Endodermal cell (in vitro differentiated cells): ENCODE data around the gene PARD3B. TPM values are rescaled to one million over a fixed set of nuclear protein-coding genes. Genes with fewer than 3 reads are reported as not detected.

Source experiments
- DNase-seq: peaks from one replicate; pipeline ENCODE4 v3.0.0-alpha.2; 2017
- H3K27ac ChIP-seq: 2 replicates; pipeline ENCODE4 v1.5.1; 2013; ENCODE audit warnings: mild to moderate bottlenecking, low read depth, low read length, moderate library complexity
- H3K27me3 ChIP-seq: 2 replicates; pipeline ENCODE4 v1.6.1; 2013; ENCODE audit warnings: mild to moderate bottlenecking, low read length, moderate library complexity; ENCODE audit not compliant: insufficient read depth, control insufficient read depth, poor library complexity, severe bottlenecking
- H3K36me3 ChIP-seq: 2 replicates; pipeline ENCODE4 v1.7.0; 2013; ENCODE audit warnings: mild to moderate bottlenecking, low read length, moderate library complexity; ENCODE audit not compliant: control insufficient read depth, insufficient read depth
- H3K4me1 ChIP-seq: one replicate; pipeline ENCODE4 v1.7.0; 2013; ENCODE audit warnings: low read length; ENCODE audit not compliant: control insufficient read depth, insufficient read depth
- H3K4me3 ChIP-seq: 2 replicates; pipeline ENCODE4 v1.5.1; 2013; ENCODE audit warnings: mild to moderate bottlenecking, low read length, moderate library complexity
- H3K9ac ChIP-seq: 2 replicates; pipeline ENCODE4 v1.6.1; 2013; ENCODE audit warnings: mild to moderate bottlenecking, low read length, moderate library complexity; ENCODE audit not compliant: poor library complexity, severe bottlenecking; ENCODE audit errors: extremely low read depth
- H3K9me3 ChIP-seq: 2 replicates; pipeline ENCODE4 v1.6.1; 2013; ENCODE audit warnings: mild to moderate bottlenecking, low read length, moderate library complexity; ENCODE audit not compliant: control insufficient read depth
- H3K27ac Mint-ChIP-seq: 2 replicates; pipeline ENCODE4 v1.8.0; 2020; ENCODE audit warnings: mixed read lengths
- H3K27me3 Mint-ChIP-seq: 2 replicates; pipeline ENCODE4 v1.8.0; 2021; ENCODE audit warnings: mild to moderate bottlenecking, mixed read lengths; ENCODE audit not compliant: insufficient read depth
- H3K36me3 Mint-ChIP-seq: 2 replicates; pipeline ENCODE4 v1.8.0; 2020; ENCODE audit warnings: low read depth, mixed read lengths
- H3K4me1 Mint-ChIP-seq: 2 replicates; pipeline ENCODE4 v1.8.0; 2020; ENCODE audit warnings: mixed read lengths
- H3K4me3 Mint-ChIP-seq: 2 replicates; pipeline ENCODE4 v1.8.0; 2020; ENCODE audit warnings: mild to moderate bottlenecking, moderate library complexity, mixed read lengths
- H3K9me3 Mint-ChIP-seq: 2 replicates; pipeline ENCODE4 v1.8.0; 2020; ENCODE audit warnings: mild to moderate bottlenecking, mixed read lengths
- CTCF ChIP-seq: fragments of 200-600 bp; sonication (generic); conservative IDR thresholded peaks from 2 replicates; pipeline ENCODE4 v1.5.0; 2021; ENCODE audit warnings: antibody characterized with exemption, mild to moderate bottlenecking
- WGBS, 2 experiments: methylation state at CpG; one replicate each; pipeline versions ENCODE4 v1.1.5 to v1.1.7; 2013; ENCODE audit warnings: missing lambda C conversion rate in 2 of 2, mixed read lengths in 1 of 2; ENCODE audit not compliant: insufficient coverage in 1 of 2, insufficient read length in 1 of 2; 5-methylcytosine and 5-hydroxymethylcytosine counted together
- total RNA-seq, 2 donors: library from RNA; stranded (reverse); fragmentation: NEBNext Ultra II Directional in 1 of 2; extraction: Animal tissue kit (Norgen Biotek cat#: 25700) in 1 of 2; gene quantifications; 2 replicates in 1 of 2; 3 replicates in 1 of 2; pipeline ENCODE4 v1.2.1, GENCODE V29; 2021

The PARD3B gene
- total RNA-seq, 2 donors from 2014 or later = 2.5 to 5.6 TPM

- Histone ChIP-seq H3K27ac (no peak overlapping the region), H3K4me3 (no peak overlapping the region), H3K27me3 (no peaks in the 10 kb centered on the region), H3K36me3 (no peaks in the 10 kb centered on the region), H3K9me3 (no peaks in the 10 kb centered on the region), H3K4me1 (no peaks in the 10 kb centered on the region), H3K9ac (no peak overlapping the region)
- DNase-seq = no peak
- no peak overlapping the region for H3K27ac Mint-ChIP-seq
- 93 to 100% methylated on average over 2 to 3 of the region's 3 CpGs for WGBS, 2 experiments
- no peaks in the 10 kb centered on the region for H3K36me3 Mint-ChIP-seq
- no peak overlapping the region for H3K4me3 Mint-ChIP-seq
- no peaks in the 10 kb centered on the region for H3K9me3 Mint-ChIP-seq
- H3K27me3 Mint-ChIP-seq = no peaks in the 10 kb centered on the region
- H3K4me1 Mint-ChIP-seq = no peaks in the 10 kb centered on the region
- no peak for TF ChIP-seq CTCF
These were observed 979.4 kb downstream of the PARD3B start for GRCh38 chr2:205524656-205525055.

GRCh38 chr2:205527801-205528200 is 982.5 kb downstream of the PARD3B start:
- TF ChIP-seq CTCF = no peak
- Mint-ChIP-seq H3K4me3 (no peak overlapping the region), H3K36me3 (no peaks in the 10 kb centered on the region), H3K27me3 (no peaks in the 10 kb centered on the region), H3K27ac (no peak overlapping the region), H3K4me1 (peaks cover 6% of the 10 kb centered on the region), H3K9me3 (no peaks in the 10 kb centered on the region)
- no peaks in the 10 kb centered on the region for H3K27me3 ChIP-seq
- no peak overlapping the region for H3K4me3 ChIP-seq
- H3K9me3 ChIP-seq = no peaks in the 10 kb centered on the region
- H3K9ac ChIP-seq = no peak overlapping the region
- H3K27ac ChIP-seq = no peak overlapping the region
- H3K4me1 ChIP-seq = no peaks in the 10 kb centered on the region
- no peak for DNase-seq
- H3K36me3 ChIP-seq = no peaks in the 10 kb centered on the region

- H3K4me1 ChIP-seq = no peaks in the 10 kb centered on the region
- H3K9me3 ChIP-seq = no peaks in the 10 kb centered on the region
- no peak for DNase-seq
- no peak overlapping the region for H3K4me3 Mint-ChIP-seq
- no peak for TF ChIP-seq CTCF
- no peak overlapping the region for H3K27ac ChIP-seq
- WGBS, 2 experiments = 81% methylated on average over 2 of the region's 2 CpGs; no CpG with 5 or more reads in 1 of the 2 experiments
- peaks cover 12% of the 10 kb centered on the region for H3K27me3 Mint-ChIP-seq
- no peaks in the 10 kb centered on the region for H3K36me3 ChIP-seq
- H3K27ac Mint-ChIP-seq = no peak overlapping the region
- no peaks in the 10 kb centered on the region for H3K36me3 Mint-ChIP-seq
- H3K27me3 ChIP-seq = no peaks in the 10 kb centered on the region
- no peaks in the 10 kb centered on the region for H3K9me3 Mint-ChIP-seq
- H3K9ac ChIP-seq = no peak overlapping the region
- H3K4me1 Mint-ChIP-seq = peaks cover 6% of the 10 kb centered on the region
- H3K4me3 ChIP-seq = no peak overlapping the region
These were observed 985.8 kb downstream of the PARD3B start for GRCh38 chr2:205531072-205531471.
